HG02884 (cell line): Measurements from ENCODE around the gene EAF1.
"Not testable (repeated sequence)": the region's sequence is repeated elsewhere in the genome, so short reads cannot be mapped to it uniquely, and the experiment has no call there.

Experiments
- ATAC-seq: cut with Tn5 transposase; IDR thresholded peaks from one replicate; pipeline ENCODE4 v1.9.1; 2021; ENCODE audit warnings: mild to moderate bottlenecking, moderate library complexity; ENCODE audit not compliant: unreplicated experiment

EAF1 gene

GRCh38 chr3:15477951-15478639 lies 50.7 kb downstream of the EAF1 start:
- ATAC-seq, result no peak

GRCh38 chr3:15478640-15478979 lies 51.2 kb downstream of the EAF1 start:
- ATAC-seq, result no peak

GRCh38 chr3:15479400-15480224 lies 52.2 kb downstream of the EAF1 start:
- ATAC-seq, result no peak

- not testable (repeated sequence) for ATAC-seq
Observed at GRCh38 chr3:15484551-15484950, 57.2 kb downstream of the EAF1 start.

- no peak for ATAC-seq
Observed at GRCh38 chr3:15486020-15486419, 58.6 kb downstream of the EAF1 start.

GRCh38 chr3:15486979-15487378 lies 59.6 kb downstream of the EAF1 start:
- no peak for ATAC-seq

GRCh38 chr3:15488002-15488401 lies 60.6 kb downstream of the EAF1 start:
- no peak for ATAC-seq

GRCh38 chr3:15490158-15490557 lies 62.8 kb downstream of the EAF1 start:
- no peak for ATAC-seq

- ATAC-seq, result no peak
Observed at GRCh38 chr3:15491143-15491542, 63.7 kb downstream of the EAF1 start.
